Lung (tissue), 12 donors: Measurements from ENCODE around the gene PTPRN2. TPM values are rescaled to one million over a fixed set of nuclear protein-coding genes. Genes with fewer than 3 reads are reported as not detected.

Experiments used
- ATAC-seq: fragments of 200-7000 bp; cut with Tn5 transposase; one replicate; pipeline ENCODE4 v1.9.1; 2020; ENCODE audit warnings: moderate number of reproducible peaks; ENCODE audit not compliant: insufficient read depth, low FRiP score
- DNase-seq, 3 donors: peaks; one replicate each; pipeline ENCODE4 v3.0.0-alpha.2; 2013 to 2017
- H3K27ac ChIP-seq, 2 donors: one replicate each; pipeline ENCODE4 v1.5.1; 2013; ENCODE audit warnings: mild to moderate bottlenecking in 2 of 2, moderate library complexity in 2 of 2, control low read depth in 1 of 2, inconsistent platforms in 1 of 2, low read depth in 1 of 2, low read length in 1 of 2
- H3K27me3 ChIP-seq, 3 donors: one replicate each; pipeline ENCODE4 v1.5.1; 2013; ENCODE audit warnings: low read length in 2 of 3; ENCODE audit not compliant: control insufficient read depth in 3 of 3, insufficient read depth in 3 of 3
- H3K36me3 ChIP-seq, 4 donors: one replicate each; pipeline ENCODE4 v1.5.1; 2013; ENCODE audit warnings: low read length in 4 of 4, mild to moderate bottlenecking in 1 of 4, moderate library complexity in 1 of 4; ENCODE audit not compliant: control insufficient read depth in 4 of 4, insufficient read depth in 4 of 4
- H3K4me1 ChIP-seq, 5 donors: one replicate each; pipeline ENCODE4 v1.5.1; 2013; ENCODE audit warnings: low read length in 5 of 5, mild to moderate bottlenecking in 2 of 5, moderate library complexity in 1 of 5; ENCODE audit not compliant: control insufficient read depth in 5 of 5, insufficient read depth in 5 of 5
- H3K4me3 ChIP-seq: one replicate; pipeline ENCODE4 v1.5.1; 2013; ENCODE audit warnings: mild to moderate bottlenecking, control low read depth, moderate library complexity
- H3K9ac ChIP-seq, 2 donors: one replicate each; pipeline ENCODE4 v1.5.1; 2013; ENCODE audit warnings: low read length in 2 of 2, control low read depth in 1 of 2; ENCODE audit not compliant: insufficient read depth in 1 of 2
- H3K9me3 ChIP-seq, 4 donors: one replicate each; pipeline ENCODE4 v1.5.1; 2013; ENCODE audit warnings: low read length in 3 of 4, mild to moderate bottlenecking in 1 of 4, moderate library complexity in 1 of 4; ENCODE audit not compliant: control insufficient read depth in 4 of 4, insufficient read depth in 3 of 4
- WGBS, 2 donors: extraction: QIAGEN DNeasy Blood & Tissue Kit; methylation state at CpG; one replicate each; pipeline ENCODE4 v1.1.7; 2013; 5-methylcytosine and 5-hydroxymethylcytosine counted together
- polyA plus RNA-seq, 2 donors: library from polyadenylated mRNA; stranded (reverse); fragments of 200-250 nt; gene quantifications; one replicate each; pipeline ENCODE4 v1.2.1, GENCODE V29; 2013
- total RNA-seq, 2 donors: library from RNA; depleted of rRNA in 1 of 2; stranded (reverse); fragments of >200 nt in 1 of 2; gene quantifications; one replicate each; pipeline ENCODE4 v1.2.1, GENCODE V29; 2014 to 2021
- TF ChIP-seq, protein P1 (sequence below): IDR thresholded peaks from 2 replicates; pipeline ENCODE4 v1.5.1; 2012; ENCODE audit warnings: mild to moderate bottlenecking; ENCODE audit errors: control extremely low read depth, extremely low read depth
- donor health status: control.
- donor health status: control.
- donor health status: Bipolar disorder and iron deficiency.
- donor health status: healthy.
- donor health status: DM: yes; HTN: yes; CAD: no.

The PTPRN2 gene
- total and polyA plus RNA-seq, 4 donors: 2.1 to 7.4 (median 4.4) TPM

DNA sequence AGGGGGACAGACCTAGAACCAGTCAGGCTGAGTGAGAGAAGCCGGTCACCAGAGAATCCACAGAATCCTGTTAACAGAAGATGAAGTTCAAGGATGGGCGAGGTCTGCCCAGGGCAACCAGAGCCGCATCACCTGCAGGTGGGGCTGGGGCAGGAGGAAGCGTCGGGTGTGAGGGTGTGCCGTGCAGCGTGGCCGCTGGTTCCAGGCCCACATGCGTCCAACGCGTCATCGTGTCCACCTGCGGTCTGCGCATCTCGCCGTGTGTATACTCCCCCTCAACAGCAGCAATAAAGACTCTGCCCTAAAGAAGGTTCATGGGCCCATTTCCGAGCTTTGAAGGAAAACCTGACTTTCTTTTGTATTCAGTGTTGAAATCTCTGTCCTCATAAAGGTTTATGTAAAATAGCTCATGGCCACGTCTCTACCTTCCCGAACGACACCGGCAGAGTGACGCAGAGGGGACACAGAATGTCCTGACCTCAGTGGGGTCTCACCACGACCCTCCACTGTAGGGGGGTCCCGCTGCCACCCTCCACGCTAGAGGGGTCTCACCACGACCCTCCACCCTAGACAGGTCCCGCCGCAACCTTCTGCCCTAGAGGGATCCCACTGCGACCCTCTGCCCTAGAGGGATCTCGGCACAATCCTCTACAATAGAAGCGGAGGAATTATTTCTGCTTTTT is 446.9 kb downstream of the PTPRN2 start:
- TF ChIP-seq, protein P1, sequence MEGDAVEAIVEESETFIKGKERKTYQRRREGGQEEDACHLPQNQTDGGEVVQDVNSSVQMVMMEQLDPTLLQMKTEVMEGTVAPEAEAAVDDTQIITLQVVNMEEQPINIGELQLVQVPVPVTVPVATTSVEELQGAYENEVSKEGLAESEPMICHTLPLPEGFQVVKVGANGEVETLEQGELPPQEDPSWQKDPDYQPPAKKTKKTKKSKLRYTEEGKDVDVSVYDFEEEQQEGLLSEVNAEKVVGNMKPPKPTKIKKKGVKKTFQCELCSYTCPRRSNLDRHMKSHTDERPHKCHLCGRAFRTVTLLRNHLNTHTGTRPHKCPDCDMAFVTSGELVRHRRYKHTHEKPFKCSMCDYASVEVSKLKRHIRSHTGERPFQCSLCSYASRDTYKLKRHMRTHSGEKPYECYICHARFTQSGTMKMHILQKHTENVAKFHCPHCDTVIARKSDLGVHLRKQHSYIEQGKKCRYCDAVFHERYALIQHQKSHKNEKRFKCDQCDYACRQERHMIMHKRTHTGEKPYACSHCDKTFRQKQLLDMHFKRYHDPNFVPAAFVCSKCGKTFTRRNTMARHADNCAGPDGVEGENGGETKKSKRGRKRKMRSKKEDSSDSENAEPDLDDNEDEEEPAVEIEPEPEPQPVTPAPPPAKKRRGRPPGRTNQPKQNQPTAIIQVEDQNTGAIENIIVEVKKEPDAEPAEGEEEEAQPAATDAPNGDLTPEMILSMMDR: no peak

GRCh38 chr7:158139499-158139898 is 448.1 kb downstream of the PTPRN2 start:
- TF ChIP-seq, protein P1: no peak
- DNase-seq (no peak), ATAC-seq (no peak)
- no peaks in the 10 kb centered on the region for H3K36me3 ChIP-seq
- H3K9ac ChIP-seq: no peak overlapping the region
- no peak overlapping the region for H3K4me3 ChIP-seq
- WGBS, 2 donors: 87 to 90% methylated on average over 10 of the region's 10 CpGs
- H3K9me3 ChIP-seq: peaks cover 0 to 5% (median 0%) of the 10 kb centered on the region in 4 donors
- no peaks in the 10 kb centered on the region for H3K4me1 ChIP-seq
- no peak overlapping the region for H3K27ac ChIP-seq
- H3K27me3 ChIP-seq: no peaks in the 10 kb centered on the region

More for the DNA sequence above, 446.9 kb downstream of the PTPRN2 start:
- Histone ChIP-seq H3K9ac (no peak overlapping the region), H3K4me3 (no peak overlapping the region), H3K27ac (no peak overlapping the region), H3K27me3 (no peaks in the 10 kb centered on the region), H3K4me1 (no peaks in the 10 kb centered on the region), H3K36me3 (no peaks in the 10 kb centered on the region), H3K9me3 (peaks cover 0 to 5% (median 2%) of the 10 kb centered on the region in 4 donors)
- DNase-seq: no peak
- ATAC-seq: no peak
- 91 to 92% methylated on average over 31 of the region's 31 CpGs for WGBS, 2 donors

DNA sequence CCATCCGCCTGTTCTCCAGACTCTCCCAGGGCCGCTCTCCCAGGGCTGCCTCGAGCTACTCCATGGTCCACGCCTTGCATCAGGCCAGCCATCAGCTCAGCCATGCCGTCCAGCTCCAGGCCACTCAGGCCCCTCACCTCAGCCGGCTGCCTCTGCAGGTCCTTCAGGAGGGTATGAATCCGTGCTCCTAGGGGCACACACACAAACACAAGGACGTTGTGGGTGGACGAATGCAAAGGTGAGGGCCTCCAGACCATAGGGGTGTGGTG is 449.4 kb downstream of the PTPRN2 start:
- Histone ChIP-seq H3K27ac (no peak overlapping the region), H3K9ac (no peak overlapping the region), H3K4me1 (no peaks in the 10 kb centered on the region), H3K4me3 (no peak overlapping the region), H3K27me3 (no peaks in the 10 kb centered on the region), H3K36me3 (no peaks in the 10 kb centered on the region), H3K9me3 (peaks cover 0 to 5% (median 0%) of the 10 kb centered on the region in 4 donors)
- TF ChIP-seq, protein P1: no peak
- DNase-seq (no peak), ATAC-seq (no peak)
- WGBS, 2 donors: 78 to 87% methylated on average over 9 of the region's 9 CpGs
